Measurements from ENCODE around the gene HS6ST3. TPM values are rescaled to one million over a fixed set of nuclear protein-coding genes. Genes with fewer than 3 reads are reported as not detected.

The HS6ST3 gene
- total RNA-seq, 4 donors from 2014 or later = 0.04 to 0.59 (median 0.57) TPM; not detected in 1

- intact Hi-C loops (cut with DNase I) = no loop called here
- Histone ChIP-seq H3K36me3 (no peaks in the 10 kb centered on the region), H3K27me3 (no peaks in the 10 kb centered on the region), H3K4me1 (no peaks in the 10 kb centered on the region), H3K9me3 (no peaks in the 10 kb centered on the region), H3K4me3 (no peak overlapping the region), H3K27ac (no peak overlapping the region)
- DNase-seq = no peak
- WGBS, 2 donors = 55 to 65% methylated on average over 3 of the region's 3 CpGs
- TF ChIP-seq POLR2A (IDR thresholded peaks at IDR 0.05) (no peak), CTCF (IDR thresholded peaks at IDR 0.05) (no peak)
These were observed 450.8 kb downstream of the HS6ST3 start for GRCh38 chr13:96540670-96541069.

DNA sequence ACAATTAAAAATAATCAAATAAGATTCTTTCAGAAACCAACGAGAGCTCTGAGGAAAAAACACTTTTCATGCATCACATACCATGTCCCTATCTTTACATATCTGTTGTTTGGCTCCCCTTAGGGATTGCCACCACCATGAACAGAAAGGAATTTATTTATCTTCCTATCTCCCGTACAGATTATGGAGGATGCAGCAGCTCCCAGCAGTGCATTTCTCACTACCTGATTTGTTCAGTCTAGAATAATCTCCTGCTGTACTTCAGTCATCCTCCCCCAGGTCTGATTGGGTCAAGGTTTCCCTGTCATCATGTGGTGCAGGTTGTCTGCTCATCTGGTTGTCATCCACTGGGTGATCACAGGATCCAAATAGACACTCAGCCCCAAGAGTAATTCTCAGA, 453.1 kb downstream of the HS6ST3 start:
- no peaks in the 10 kb centered on the region for H3K4me1 ChIP-seq
- no peak overlapping the region for H3K4me3 ChIP-seq
- H3K27ac ChIP-seq = no peak overlapping the region
- no peaks in the 10 kb centered on the region for H3K36me3 ChIP-seq
- no peak for DNase-seq
- H3K9me3 ChIP-seq = no peaks in the 10 kb centered on the region
- H3K27me3 ChIP-seq = no peaks in the 10 kb centered on the region
- no peak for TF ChIP-seq POLR2A (IDR thresholded peaks at IDR 0.05)
- TF ChIP-seq CTCF (IDR thresholded peaks at IDR 0.05) = no peak
- intact Hi-C loops (cut with DNase I) = no loop called here
- WGBS, 2 donors = 59 to 67% methylated on average over 2 of the region's 2 CpGs

- no peak for DNase-seq
- no peaks in the 10 kb centered on the region for H3K9me3 ChIP-seq
- no peak overlapping the region for H3K27ac ChIP-seq
- no peaks in the 10 kb centered on the region for H3K4me1 ChIP-seq
- H3K27me3 ChIP-seq = no peaks in the 10 kb centered on the region
- WGBS, 2 donors = 44 to 56% methylated on average over 2 of the region's 2 CpGs
- H3K4me3 ChIP-seq = no peak overlapping the region
- TF ChIP-seq POLR2A (IDR thresholded peaks at IDR 0.05) = no peak
- TF ChIP-seq CTCF (IDR thresholded peaks at IDR 0.05) = no peak
- no peaks in the 10 kb centered on the region for H3K36me3 ChIP-seq
- intact Hi-C loops (cut with DNase I) = no loop called here
These were observed 455.1 kb downstream of the HS6ST3 start for GRCh38 chr13:96544957-96545356.

GRCh38 chr13:96546463-96546862, 456.6 kb downstream of the HS6ST3 start:
- 70 to 75% methylated on average over 3 of the region's 3 CpGs for WGBS, 2 donors
- H3K27ac ChIP-seq = no peak overlapping the region
- DNase-seq = no peak
- TF ChIP-seq CTCF (IDR thresholded peaks at IDR 0.05) = no peak
- TF ChIP-seq POLR2A (IDR thresholded peaks at IDR 0.05) = no peak
- no peaks in the 10 kb centered on the region for H3K36me3 ChIP-seq
- no peak overlapping the region for H3K4me3 ChIP-seq
- intact Hi-C loops (cut with DNase I) = no loop called here
- no peaks in the 10 kb centered on the region for H3K9me3 ChIP-seq
- no peaks in the 10 kb centered on the region for H3K4me1 ChIP-seq
- no peaks in the 10 kb centered on the region for H3K27me3 ChIP-seq

DNA sequence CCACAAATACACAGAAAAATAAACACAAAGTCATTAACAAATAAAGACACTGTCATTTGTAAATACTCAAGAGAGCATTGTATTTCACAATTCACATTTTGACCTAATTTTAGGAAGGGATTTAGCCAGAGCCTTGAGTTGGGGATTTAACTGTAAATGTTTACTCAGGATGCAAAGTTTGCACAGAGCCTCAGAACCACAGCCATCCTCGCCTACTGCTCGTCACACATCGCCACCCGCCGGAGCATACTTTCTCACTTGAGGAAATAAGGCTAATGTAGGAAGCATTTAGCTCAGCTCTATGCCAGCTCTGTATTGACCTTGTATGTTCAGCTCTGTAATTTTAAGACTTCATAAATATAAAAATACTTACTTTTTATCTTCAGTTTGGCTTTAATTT, 461.6 kb downstream of the HS6ST3 start:
- TF ChIP-seq POLR2A (IDR thresholded peaks at IDR 0.05) (no peak), CTCF (IDR thresholded peaks at IDR 0.05) (no peak)
- no peaks in the 10 kb centered on the region for H3K36me3 ChIP-seq
- no peak for DNase-seq
- no peaks in the 10 kb centered on the region for H3K27me3 ChIP-seq
- H3K9me3 ChIP-seq = no peaks in the 10 kb centered on the region
- no peaks in the 10 kb centered on the region for H3K4me1 ChIP-seq
- no peak overlapping the region for H3K27ac ChIP-seq
- 33 to 38% methylated on average over 4 to 5 of the region's 5 CpGs for WGBS, 2 donors
- intact Hi-C loops (cut with DNase I) = no loop called here
- H3K4me3 ChIP-seq = no peak overlapping the region
